ENCODE measurements around the gene PIEZO1.

Gene PIEZO1

DNA sequence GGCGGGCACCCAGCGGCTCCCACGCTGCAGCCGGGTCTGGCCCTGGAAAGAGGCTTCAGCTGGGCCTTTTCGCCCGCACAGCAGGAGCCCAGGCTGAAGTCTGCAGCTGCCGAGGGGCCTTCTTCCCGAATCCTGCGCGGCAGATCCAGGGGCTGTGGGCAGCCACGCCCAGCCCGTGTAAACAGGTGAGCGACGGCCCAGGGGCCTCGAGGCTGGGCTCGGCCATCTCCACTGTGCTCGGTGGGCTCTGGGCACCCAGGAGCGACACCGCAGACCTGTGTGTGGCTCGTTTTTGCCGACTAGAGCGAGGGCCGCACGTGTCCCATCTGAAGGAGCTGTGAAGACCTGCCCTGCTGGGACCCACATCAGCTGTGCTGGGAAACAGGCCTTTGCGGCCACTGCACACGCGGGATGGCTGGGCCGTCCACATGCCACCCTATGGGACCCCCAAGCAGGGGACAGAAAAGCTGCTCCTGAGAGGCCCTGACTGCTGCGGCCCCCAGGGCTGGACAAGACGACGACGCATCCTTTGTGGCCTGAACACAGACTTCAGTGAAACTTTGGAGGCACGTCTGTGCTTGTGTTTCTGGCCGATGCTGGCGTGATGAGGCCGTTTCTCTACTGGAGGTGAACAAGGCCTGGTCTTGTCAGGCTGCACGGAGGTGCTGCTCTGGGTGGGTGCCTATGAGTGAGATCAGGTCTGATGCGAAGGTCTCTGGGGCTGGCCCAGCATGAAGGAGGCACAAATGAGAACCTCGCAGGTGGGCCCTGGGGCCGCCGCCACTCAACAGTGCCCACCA, 31.9 kb upstream of the PIEZO1 start:
- DNase-seq: no peak

DNA sequence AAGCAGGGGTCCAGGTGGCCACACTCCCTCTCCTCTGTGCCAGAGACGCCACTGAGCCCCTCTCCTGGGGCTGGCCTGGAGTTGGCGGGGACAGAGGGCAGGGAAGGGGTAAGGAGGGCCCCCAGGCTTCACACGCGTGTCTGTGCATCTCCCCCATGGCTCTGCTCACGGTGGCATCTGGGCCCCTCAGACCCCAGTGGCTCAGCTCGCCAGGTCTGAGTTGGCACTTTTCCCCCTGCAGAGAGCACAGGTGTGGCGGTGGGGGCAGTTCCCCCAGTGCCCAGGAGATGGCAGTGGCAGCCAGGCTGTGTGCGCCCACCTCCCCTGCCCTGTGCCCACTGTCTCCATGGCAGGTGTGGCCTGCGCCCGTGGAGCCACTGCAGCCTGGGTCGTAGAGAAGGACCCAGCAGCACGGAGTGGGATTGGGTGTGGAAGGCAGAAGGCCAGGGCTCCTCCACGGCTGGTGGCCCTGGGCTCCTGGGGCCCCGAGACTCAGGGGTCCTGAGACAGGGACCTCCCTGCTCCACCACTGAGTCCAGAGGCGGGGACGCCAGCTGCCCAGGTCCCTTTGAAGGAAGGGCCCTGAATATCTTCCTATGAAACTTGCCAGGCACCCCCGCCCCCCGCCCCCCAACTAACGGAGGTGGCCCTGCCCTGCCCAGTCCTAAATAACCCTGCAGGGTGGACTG, 31.0 kb upstream of the PIEZO1 start:
- peak; percentile 56 for DNase-seq

DNA sequence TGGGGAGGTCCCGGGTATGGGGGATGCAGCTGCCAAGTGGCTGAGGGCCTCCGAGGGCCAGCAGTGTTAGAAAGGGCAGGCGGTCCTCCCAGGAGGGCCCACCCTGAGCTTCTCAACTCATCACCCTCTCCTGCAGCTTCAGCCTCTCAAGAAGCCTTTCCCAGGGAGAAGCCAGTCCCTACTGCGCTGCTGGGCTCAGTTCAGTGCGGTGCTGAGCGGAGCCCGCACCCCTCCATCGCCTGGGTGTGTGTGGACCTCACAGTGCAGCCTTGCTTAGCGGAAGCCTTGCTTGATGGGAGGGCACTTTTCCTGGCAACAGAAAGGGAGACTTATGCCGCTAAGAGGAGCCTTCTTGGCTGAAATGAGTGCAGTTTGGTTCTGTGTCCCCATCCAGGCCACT, 30.2 kb upstream of the PIEZO1 start:
- no peak for DNase-seq

DNA sequence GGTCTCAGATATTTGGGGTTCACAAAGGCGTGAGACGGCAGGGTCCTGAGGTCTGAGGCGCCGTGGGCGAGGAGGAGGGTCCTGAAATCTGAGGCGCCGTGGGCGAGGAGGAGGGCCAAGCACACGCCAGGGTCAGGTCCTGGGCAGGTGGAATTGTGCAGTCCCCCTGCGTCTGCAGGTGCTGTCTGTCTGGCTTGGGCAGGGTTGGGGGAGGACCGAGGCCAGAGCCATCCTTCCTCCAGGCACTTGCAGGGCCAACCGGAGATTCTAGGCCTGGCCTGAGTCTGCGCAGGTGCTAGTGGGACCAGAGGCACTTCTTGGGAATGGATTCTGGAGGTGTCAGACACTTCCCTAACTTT, 29.1 kb upstream of the PIEZO1 start:
- no peak for DNase-seq

DNA sequence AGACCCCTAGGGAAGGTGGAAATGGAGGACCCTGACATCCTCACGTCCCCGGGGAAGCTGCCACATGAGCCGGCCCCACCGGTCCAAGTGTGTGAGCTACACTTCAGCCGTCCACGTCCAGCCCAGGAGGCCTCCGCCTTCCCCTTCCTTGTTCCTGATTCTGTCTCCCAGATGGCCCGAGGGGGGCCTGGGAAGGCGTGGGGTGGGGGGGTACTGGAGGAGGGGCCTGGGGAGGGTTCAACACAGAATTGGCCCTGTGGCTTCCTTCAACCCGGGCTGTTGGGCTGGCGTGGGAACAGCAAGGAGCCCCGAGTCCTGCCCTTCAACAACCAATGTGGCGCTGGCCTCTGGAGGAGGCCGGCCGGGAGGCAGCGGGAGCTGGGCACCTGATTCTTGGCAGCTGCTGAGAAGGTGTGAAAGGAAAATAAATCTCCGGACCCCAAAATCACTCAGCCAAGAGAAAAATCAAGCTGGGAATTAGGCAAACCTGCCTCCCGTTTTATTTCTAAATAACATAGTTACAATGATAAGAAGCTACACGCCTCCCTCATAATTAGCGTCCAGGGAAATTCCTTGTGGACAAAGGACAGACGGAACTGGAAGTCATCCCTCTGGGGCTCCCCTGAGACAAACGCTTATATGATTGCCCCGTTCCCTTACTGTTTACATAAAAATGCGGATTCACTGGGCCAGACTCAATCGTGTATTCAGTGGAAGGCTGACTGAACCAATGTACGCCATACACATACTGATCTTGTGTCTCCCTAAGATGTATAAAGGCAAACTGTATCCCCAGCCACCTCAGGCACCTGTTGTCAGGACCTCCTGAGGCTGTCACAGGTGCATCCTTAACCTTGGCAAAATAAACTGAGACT, 28.5 kb upstream of the PIEZO1 start:
- no peak for DNase-seq

DNA sequence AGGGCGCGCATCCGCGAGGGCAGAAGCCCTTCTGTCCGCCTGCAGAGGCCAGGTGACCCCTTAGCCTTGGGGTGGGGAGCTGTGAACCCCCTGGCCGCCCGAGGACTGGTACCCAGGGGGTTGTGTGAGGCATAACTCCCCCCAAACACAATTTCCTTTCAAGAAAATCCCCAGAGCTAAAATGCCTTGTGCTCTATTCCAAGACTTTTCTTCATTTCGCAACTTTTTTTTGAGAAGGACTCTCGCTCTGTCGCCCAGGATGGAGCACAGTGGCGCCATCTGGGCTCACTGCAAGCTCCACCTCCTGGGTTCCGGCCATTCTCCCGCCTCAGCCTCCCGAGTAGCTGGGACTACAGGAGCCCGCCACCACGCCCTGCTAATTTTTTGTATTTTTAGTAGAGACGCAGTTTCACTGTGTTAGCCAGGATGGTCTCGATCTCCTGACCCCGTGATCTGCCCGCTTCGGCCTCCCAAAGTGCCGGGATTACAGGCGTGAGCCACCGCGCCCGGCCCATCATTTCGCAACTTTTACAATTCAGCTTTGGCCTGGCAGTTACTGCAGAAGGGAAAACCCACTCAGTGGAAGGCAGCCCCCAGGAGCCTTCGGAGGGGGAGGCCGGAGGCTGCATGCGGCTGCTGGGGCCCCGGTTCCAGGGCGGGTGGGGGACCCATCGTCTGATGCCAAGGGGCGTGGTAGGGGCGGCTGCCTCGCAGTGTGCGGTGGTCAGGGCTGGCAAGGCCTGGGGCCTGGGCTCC, 27.7 kb upstream of the PIEZO1 start:
- no peak for DNase-seq

DNA sequence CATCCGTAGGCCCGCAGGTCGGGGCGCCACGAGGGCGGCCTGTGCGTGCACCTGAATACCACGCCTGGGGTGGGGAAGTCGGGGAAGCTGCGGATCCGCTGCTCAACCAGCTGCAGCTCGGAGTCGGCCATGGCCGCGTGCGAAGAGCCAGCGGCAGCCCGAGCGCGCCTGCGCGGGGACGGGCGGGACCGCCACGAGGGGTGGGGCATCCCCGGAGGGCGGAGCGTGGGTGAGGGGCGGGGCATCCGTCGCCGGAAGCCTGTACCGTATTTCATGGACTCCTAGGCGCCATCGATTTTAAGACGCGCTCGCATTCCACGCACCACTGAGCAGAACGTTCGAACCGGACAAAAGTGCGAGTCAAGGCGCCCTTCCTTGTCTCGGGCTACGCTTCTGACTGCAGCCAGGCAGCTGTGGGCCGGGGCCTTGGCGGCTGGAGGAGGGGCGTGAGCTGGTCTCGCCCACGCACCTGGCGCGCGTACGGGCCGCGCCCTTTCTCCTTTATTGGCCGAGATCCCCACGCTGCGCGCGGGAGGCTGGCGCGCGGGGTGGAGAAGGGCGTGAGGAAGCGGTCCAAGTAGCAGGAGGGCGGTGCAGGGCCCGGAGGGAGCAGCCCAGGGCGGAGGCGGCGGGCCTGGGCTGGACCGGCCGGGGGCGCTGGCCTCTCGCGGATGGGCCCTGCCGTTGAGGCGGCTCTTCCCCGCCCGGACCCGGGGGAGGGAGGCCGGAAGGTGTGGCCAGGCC, 26.9 kb upstream of the PIEZO1 start, which contains the start of gene APRT:
TSS of gene APRT (minus strand) at position 160 of the 744 bp plus-strand sequence. CDS start at position 131, 29 bp downstream.
- peak; percentile 74 for DNase-seq

DNA sequence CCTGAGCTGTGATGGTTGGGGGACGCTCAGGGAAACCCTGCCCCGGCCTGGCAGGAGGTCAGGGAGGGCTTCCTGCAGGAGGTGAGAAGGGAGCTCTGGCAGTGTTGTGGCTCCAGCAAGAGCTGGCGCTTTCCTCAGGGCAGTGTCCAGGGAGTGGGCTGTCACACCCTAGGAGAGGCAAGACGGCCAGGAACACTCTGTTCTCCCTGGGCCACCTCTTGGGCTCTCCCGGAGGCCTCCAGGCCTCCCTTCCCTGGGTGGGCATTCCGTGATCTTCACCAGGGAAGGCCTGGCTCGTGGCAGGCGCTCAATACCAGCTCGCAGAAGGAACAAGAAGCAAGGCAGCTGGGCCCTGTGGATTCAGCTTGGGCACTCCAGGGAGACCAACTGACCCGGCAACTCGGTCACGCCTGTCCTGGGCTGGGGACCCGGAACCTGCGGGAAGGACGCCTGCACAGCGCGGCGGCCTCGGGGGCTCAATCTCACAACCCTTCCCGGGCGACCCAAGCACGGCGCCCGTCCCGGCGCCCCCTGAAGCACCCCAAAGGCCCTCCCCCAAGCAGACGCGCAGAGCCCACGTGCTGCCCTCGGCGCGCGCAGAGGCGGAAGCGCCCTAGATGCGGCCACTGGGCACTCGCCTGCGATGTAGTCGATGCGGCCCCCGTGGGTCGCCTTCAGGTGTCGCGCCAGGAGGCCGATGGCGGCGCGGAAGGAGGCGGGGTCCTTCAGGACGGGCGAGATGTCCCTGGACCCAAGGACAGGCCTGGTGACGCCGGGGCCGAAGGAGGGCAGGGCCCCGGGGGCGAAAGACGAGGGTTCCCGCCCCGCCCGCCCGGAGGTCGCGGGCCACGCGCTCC, 26.1 kb upstream of the PIEZO1 start:
- peak; percentile 68 for DNase-seq

DNA sequence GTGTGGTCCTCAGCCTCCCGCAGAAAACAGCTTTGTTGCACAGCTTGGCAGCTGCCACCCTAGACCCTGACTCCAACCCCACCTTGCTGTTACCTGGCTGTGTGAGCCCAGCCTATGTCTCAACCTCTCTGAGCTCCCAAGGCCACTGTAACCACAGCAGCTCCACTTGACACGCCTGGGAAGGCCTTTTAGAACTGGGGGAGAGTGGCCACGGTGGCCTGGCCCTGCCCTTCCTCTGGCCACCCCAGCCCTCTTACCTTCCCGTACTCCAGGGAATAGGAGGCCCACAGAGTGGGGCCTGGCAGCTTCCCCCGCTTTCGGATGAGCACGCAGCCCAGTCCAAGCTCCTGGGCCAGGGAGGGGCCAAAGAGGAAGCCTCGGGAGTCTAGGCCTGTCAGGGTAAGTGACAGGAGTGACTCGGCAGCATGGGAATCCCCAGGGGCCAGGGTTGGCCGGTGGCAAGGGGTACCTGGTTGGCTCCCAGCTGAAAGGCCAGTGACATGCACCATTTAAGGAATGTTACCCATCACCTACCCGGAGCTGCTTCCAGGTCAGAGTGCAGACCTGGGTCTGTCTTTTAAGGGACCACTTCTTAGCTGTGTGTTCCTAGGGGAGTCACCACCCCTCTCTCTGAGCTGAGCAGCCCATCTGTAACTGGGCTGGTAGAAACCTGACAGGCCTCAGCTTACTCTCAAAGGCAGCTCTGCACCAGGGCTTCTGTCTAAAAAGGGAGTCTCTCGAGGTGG, 25.3 kb upstream of the PIEZO1 start:
- DNase-seq: no peak

DNA sequence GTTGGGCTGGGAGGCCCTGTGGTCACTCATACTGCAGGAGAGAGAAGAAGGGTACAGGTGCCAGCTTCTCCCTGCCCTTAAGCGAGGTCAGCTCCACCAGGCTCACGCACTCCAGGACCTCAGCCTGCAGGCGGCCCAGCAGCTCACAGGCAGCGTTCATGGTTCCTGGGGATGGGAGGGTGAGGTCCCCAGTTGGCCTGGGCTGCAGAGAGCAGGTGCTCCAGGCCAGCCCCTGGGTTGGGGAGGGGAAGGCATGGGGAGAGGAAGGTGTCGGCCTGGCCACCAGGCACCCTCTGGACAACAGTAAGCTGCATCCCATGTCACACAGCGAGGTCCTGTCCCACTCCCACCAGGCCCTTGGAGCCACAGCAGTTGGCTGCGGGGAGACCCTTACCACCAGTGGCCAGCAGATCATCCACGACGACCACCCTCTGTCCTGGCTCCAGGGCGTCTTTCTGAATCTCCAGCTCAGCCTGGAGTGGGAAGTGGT, 24.7 kb upstream of the PIEZO1 start:
- DNase-seq: no peak

DNA sequence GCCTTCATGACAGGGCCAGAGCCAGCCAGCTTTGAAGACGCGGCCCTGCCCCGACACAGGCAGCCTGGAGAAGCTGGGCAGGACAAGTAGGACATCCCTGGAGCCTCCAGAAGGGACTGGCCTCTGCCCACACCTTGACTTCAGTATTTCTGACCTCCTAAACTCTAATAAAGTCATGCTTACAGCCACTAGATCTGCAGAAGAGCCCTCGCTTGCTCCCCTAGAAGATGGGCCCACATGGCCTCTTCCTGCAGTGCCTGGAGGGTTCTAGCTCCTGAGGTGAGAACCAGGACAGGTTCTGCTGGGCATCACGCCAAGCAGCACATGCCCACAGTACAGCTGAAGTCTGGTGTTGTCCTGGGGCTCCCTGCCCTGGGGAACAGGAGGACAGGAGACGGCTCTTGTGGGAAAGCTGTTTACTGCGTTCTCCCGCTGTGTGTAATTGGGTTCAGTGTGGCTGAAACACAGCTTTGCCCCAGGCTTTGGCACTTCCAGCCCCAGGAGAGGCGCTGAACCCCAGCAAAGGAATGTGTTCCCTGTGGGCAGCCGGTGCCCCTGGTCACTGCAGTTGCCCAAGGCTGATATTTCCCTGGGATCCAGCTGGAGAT, 24.2 kb upstream of the PIEZO1 start:
- no peak for DNase-seq

DNA sequence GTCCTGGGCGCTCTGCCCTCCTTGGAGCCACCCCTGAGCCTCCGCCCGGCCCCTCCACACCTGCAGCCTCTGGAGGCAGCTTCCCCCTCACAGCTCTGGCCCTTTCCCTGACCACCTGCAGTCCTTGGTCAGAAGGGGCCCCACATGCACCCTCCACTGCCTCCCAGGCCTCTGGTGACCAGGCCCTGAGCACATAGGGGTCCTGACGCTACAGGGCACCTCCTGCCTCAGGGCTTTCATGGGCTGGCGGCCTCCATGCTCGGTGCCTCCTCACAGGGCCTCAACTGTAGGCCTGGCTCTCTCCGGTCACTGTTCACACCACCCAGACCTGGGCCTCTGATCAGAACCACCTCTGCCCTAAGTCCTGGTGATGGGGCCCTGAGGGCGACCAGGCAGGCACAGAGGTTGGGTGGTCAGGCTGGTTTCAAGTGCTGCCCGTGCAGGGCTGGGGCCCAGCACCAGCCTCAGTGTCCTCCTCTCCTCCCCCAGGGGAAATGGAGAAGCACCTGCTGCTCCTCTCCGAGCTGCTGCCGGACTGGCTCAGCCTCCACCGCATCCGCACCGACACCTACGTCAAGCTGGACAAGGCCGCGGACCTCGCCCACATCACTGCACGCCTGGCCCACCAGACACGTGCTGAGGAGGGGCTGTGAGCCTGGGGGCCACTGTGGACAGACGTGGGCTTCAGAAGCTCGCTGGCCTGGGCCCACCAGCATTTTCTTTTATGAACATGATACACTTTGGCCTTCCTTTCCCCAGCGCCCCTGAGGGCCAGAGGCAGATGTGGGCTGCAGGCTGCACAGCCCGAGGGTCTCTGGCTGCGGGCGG, 22.8 kb upstream of the PIEZO1 start:
- DNase-seq: no peak

DNA sequence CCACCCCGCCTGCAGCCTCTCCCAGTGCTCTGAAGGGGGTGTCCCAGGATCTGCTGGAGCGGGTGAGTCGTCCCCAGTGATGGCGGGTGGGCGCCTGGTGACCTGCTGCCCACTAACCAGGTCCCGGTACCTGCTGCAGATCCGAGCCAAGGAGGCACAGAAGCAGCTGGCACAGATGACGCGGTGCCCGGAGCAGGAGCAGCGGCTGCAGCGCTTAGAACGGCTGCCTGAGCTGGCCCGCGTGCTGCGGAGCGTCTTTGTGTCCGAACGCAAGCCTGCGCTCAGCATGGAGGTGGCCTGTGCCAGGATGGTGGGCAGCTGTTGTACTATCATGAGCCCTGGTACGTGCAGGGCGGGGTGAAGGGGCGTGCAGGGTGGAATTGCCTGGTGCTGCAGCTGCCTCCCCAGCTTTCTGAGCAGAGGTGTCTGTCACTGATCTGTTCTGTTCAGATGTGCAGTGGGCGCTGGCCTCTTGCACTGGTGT, 22.2 kb upstream of the PIEZO1 start:
- DNase-seq: no peak

DNA sequence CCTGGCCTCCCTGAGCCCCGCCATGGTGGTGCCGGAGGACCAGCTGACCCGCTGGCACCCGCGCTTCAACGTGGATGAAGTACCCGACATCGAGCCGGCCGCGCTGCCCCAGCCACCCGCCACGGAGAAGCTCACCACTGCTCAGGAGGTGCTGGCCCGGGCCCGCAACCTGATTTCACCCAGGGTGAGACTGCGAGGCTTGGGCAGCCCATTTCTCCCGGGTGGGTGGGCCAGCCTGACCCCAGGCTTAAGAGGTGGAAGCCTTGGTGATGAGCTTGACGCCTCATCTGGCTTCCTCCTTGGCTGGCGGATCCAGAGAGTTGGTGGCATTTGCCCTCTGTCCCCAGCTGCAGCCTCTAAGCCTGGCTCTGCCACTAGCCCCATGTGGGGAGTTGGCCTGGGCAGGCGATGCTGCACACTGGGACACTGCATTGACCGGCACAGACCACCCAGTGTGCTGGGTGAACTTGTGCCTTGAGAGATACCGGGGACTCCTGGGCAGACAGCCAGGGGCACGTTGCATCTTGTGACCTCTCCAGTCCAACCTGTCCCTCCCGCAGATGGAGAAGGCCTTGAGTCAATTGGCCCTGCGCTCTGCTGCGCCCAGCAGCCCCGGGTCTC, 21.6 kb upstream of the PIEZO1 start:
- no peak for DNase-seq

DNA sequence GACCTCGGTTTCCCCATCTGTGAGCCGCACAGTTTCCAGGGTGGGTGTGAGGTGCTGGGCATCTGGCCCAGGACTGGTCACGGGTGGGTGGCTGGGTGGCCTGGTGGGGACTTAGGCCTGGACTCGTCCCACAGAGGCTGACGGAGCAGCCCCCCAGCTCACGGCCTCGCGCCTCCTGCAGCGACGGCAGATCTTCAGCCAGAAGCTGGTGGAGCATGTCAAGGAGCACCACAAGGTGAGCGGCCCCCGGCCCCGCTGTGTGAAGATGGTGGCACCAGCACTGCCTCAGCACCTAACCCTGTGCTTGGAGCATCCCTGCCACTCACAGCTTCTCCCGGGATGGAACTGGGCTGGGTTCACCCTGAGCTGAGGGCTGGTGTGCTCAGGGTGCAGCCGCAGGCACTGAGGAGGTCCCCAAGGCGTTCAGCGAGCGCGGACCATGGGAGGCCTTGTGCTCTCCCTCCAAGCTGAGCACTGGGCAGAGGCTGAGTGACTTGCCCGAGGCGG, 20.9 kb upstream of the PIEZO1 start:
- no peak for DNase-seq

DNA sequence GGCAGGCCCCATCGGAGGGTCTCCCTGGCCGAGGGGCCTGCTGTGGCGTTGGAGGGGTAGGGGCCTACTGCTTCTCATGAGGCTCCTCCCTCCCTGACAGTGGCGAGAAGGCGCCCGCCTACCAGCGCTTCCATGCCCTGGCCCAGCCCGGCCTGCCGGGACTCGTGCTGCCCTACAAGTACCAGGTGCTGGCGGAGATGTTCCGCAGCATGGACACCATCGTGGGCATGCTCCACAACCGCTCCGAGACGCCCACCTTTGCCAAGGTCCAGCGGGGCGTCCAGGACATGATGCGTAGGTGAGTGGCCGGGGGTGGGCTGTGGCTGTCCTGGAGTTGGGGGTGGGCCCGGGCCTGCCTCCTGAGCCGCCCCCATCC, 20.3 kb upstream of the PIEZO1 start:
- no peak for DNase-seq

DNA sequence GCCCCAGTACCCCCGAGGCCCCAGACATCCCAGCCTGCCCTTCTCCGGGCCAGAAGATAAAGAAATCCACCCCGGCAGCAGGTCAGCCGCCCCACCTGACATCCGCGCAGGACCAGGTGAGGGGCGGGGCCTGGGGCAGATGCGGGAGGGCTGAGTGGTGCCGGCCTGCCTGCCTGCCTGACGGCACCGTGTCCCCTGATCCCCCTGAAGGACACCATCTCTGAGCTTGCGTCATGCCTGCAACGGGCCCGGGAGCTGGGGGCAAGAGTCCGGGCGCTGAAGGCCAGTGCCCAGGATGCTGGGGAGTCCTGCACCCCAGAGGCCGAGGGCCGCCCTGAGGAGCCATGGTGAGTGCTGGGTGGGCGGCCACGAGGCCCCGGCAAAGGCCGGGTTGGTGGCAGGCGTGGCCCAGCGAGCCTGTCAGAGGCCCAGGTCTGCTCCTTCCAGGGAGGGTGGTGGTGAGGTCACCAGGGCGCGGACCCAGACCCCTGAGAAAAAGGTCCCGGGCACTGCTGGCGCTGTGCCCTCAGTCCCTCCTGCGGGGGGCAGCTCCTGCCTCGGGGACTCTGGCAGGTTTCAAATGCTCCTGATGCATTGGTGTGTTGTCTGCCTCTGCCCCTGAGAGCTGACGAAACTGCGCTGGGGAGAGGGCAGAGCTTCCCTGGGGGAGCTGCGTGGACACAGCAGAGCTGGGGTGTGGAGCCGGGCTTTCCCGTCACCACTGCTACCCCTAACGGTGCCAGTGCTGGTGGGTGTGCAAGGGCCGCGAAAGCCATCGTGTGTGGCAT, 19.7 kb upstream of the PIEZO1 start:
- no peak for DNase-seq
